DND-41 (cell line): Measurements from ENCODE around the gene DTNB.

Experiments used
- ATAC-seq: fragments of 200-7000 bp; cut with Tn5 transposase; 3 replicates; pipeline ENCODE4 v1.9.1; 2021; ENCODE audit warnings: low read depth; ENCODE audit not compliant: insufficient read depth
- DNase-seq: peaks from one replicate; pipeline ENCODE4 v3.0.0-alpha.2; 2020
- H2AFZ ChIP-seq: 2 replicates; pipeline ENCODE4 v1.6.0; 2012; ENCODE audit warnings: low read depth, low read length
- H3K27ac ChIP-seq: 2 replicates; pipeline ENCODE4 v1.5.1; 2012; ENCODE audit warnings: low read length, inconsistent platforms
- H3K27me3 ChIP-seq: fragments of 200-600 bp; sonication (generic); 2 replicates; pipeline ENCODE4 v1.6.0; 2012; ENCODE audit warnings: low read length, mild to moderate bottlenecking, inconsistent platforms; ENCODE audit not compliant: insufficient read depth, poor library complexity
- H3K36me3 ChIP-seq: 2 replicates; pipeline ENCODE4 v1.5.1; 2012; ENCODE audit warnings: low read length, inconsistent platforms; ENCODE audit not compliant: insufficient read depth
- H3K4me1 ChIP-seq: 2 replicates; pipeline ENCODE4 v1.5.1; 2012; ENCODE audit warnings: mild to moderate bottlenecking, low read length; ENCODE audit not compliant: insufficient read depth
- H3K4me2 ChIP-seq: 2 replicates; pipeline ENCODE4 v1.6.0; 2012; ENCODE audit warnings: mild to moderate bottlenecking, moderate library complexity, low read length, inconsistent platforms; ENCODE audit not compliant: insufficient read depth
- H3K4me3 ChIP-seq, 2 experiments: fragments of 200-600 bp in 1 of 2; shearing (Covaris generic) in 1 of 2; 2 replicates each; pipeline ENCODE4 v1.5.1; 2012 to 2016; ENCODE audit warnings: inconsistent platforms in 2 of 2, low read length in 2 of 2, mild to moderate bottlenecking in 2 of 2, low read depth in 1 of 2, moderate library complexity in 1 of 2
- H3K79me2 ChIP-seq: 2 replicates; pipeline ENCODE4 v1.6.0; 2012; ENCODE audit warnings: low read length, inconsistent platforms; ENCODE audit not compliant: insufficient read depth
- H3K9ac ChIP-seq: 2 replicates; pipeline ENCODE4 v1.6.0; 2012; ENCODE audit warnings: low read depth, mild to moderate bottlenecking, inconsistent platforms, low read length, moderate library complexity
- H3K9me3 ChIP-seq: 2 replicates; pipeline ENCODE4 v1.5.1; 2012; ENCODE audit warnings: low read length, moderate library complexity, mild to moderate bottlenecking, inconsistent platforms; ENCODE audit not compliant: insufficient read depth, severe bottlenecking
- H4K20me1 ChIP-seq: 2 replicates; pipeline ENCODE4 v1.6.0; 2012; ENCODE audit warnings: low read length; ENCODE audit not compliant: insufficient read depth
- CTCF ChIP-seq: IDR thresholded peaks from 2 replicates; pipeline ENCODE4 v1.5.1; 2012; ENCODE audit warnings: borderline replicate concordance, low read length, moderate library complexity, mild to moderate bottlenecking; ENCODE audit not compliant: poor library complexity, severe bottlenecking; ENCODE audit errors: extremely low read depth
- EZH2 ChIP-seq: IDR thresholded peaks from 3 replicates; pipeline ENCODE4 v1.6.1; 2012; ENCODE audit warnings: borderline replicate concordance, low read depth, mild to moderate bottlenecking, moderate library complexity, low read length, inconsistent platforms; ENCODE audit not compliant: severe bottlenecking

DTNB gene

GRCh38 chr2:25497229-25497917 lies 176.0 kb downstream of the DTNB start:
- H3K9ac ChIP-seq, result no peak overlapping the region
- H3K27ac ChIP-seq, result no peak overlapping the region
- H3K36me3 ChIP-seq, result no peaks in the 10 kb centered on the region
- H3K4me2 ChIP-seq, result no peak overlapping the region
- no peak for ATAC-seq
- DNase-seq, result no peak
- no peak overlapping the region for H3K4me3 ChIP-seq
- H3K9me3 ChIP-seq, result no peaks in the 10 kb centered on the region
- H3K79me2 ChIP-seq, result no peaks in the 10 kb centered on the region
- H4K20me1 ChIP-seq, result no peaks in the 10 kb centered on the region
- H2AFZ ChIP-seq, result no peak overlapping the region
- no peaks in the 10 kb centered on the region for H3K4me1 ChIP-seq
- TF ChIP-seq CTCF (no peak), EZH2 (no peak)
- no peaks in the 10 kb centered on the region for H3K27me3 ChIP-seq

DNA sequence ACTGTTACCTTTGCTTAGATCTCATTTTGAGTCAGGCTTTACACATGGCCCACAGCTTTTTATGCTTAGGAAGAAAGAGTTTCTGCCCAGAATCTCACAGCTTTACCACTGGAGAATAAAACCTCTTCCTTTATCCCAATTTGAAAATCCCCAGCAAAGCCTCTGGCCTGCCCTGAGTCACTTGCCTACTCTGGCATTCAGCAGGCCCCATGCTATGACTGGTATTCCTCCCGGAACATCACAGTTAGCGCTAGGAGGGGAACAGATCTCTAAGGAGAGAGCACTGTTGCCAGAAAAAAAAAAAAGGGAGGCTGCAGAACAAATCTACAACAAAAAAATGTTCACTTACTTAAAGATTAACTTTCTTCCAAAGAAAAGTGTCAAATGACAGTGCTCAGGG lies 178.8 kb downstream of the DTNB start:
- no peaks in the 10 kb centered on the region for H4K20me1 ChIP-seq
- TF ChIP-seq CTCF (no peak), EZH2 (no peak)
- ATAC-seq (no peak), DNase-seq (no peak)
- no peak overlapping the region for H3K4me3 ChIP-seq
- no peaks in the 10 kb centered on the region for H3K4me1 ChIP-seq
- H2AFZ ChIP-seq, result no peak overlapping the region
- H3K36me3 ChIP-seq, result no peaks in the 10 kb centered on the region
- H3K9me3 ChIP-seq, result no peaks in the 10 kb centered on the region
- H3K4me2 ChIP-seq, result no peak overlapping the region
- H3K27ac ChIP-seq, result no peak overlapping the region
- no peak overlapping the region for H3K9ac ChIP-seq
- H3K27me3 ChIP-seq, result no peaks in the 10 kb centered on the region
- H3K79me2 ChIP-seq, result no peaks in the 10 kb centered on the region

DNA sequence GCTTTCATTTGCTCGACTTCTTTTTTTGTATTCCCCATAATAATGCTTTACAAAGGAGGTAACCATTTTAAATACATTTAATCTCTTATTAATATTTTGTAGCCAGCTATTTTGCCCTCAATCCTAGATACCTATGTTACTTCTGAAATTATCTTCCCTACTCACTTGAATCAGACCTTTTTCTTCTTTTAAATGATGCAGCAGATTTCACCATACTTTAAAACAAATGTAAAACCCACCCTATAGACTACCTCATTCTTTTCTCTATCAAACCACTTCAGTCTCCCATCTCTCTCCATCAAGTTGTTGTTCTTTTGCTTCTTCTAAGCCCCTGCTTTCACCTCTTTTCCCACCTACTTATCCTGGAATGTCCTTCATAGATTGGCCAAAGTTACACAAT lies 180.2 kb downstream of the DTNB start:
- Histone ChIP-seq H4K20me1 (no peaks in the 10 kb centered on the region), H3K9me3 (no peaks in the 10 kb centered on the region), H3K27me3 (no peaks in the 10 kb centered on the region), H3K79me2 (no peaks in the 10 kb centered on the region), H3K27ac (no peak overlapping the region), H3K4me1 (no peaks in the 10 kb centered on the region), H3K9ac (no peak overlapping the region), H3K36me3 (no peaks in the 10 kb centered on the region), H2AFZ (no peak overlapping the region), H3K4me2 (no peak overlapping the region), H3K4me3 (no peak overlapping the region)
- ATAC-seq, result no peak
- DNase-seq, result no peak
- TF ChIP-seq EZH2 (no peak), CTCF (no peak)

DNA sequence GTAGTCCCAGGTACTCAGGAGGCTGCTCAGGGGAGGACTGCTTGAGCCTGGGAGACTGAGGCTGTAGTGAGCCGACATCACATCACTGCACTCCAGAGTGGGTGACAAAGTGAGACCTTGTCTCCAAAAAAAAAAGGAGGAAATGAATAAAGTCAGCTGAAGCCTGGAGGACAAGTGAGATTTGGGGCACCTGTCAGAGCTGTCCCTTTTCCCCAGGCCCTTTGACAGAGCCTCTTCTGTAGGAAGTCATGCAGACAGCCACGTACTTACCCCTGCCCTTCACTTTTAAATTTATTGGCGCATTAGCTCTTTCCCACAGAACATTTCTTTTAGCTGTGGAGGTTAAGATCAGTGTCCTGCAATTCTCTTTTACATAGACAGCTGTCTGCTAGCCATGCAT lies 180.7 kb downstream of the DTNB start:
- DNase-seq (no peak), ATAC-seq (no peak)
- H4K20me1 ChIP-seq, result no peaks in the 10 kb centered on the region
- no peaks in the 10 kb centered on the region for H3K4me1 ChIP-seq
- H3K9me3 ChIP-seq, result no peaks in the 10 kb centered on the region
- no peaks in the 10 kb centered on the region for H3K79me2 ChIP-seq
- H3K9ac ChIP-seq, result no peak overlapping the region
- no peaks in the 10 kb centered on the region for H3K27me3 ChIP-seq
- H3K36me3 ChIP-seq, result no peaks in the 10 kb centered on the region
- H3K4me3 ChIP-seq, result no peak overlapping the region
- H3K4me2 ChIP-seq, result no peak overlapping the region
- TF ChIP-seq CTCF, result no peak
- no peak for TF ChIP-seq EZH2
- H2AFZ ChIP-seq, result no peak overlapping the region
- H3K27ac ChIP-seq, result no peak overlapping the region
